HFFc6 (cell line): ENCODE results near the gene MYO18B. TPM values are rescaled to one million over a fixed set of nuclear protein-coding genes. Genes with fewer than 3 reads are reported as not detected.

Experiments used
- DNase-seq: peaks from one replicate; pipeline ENCODE4 v3.0.0-alpha.2; 2018
- H3K27ac Mint-ChIP-seq: 2 replicates; pipeline ENCODE4 v1.8.0; 2020; ENCODE audit warnings: mild to moderate bottlenecking, mixed read lengths
- H3K27me3 Mint-ChIP-seq: 2 replicates; pipeline ENCODE4 v1.8.0; 2021; ENCODE audit warnings: mild to moderate bottlenecking, moderate library complexity, mixed read lengths; ENCODE audit not compliant: insufficient read depth
- H3K36me3 Mint-ChIP-seq: 2 replicates; pipeline ENCODE4 v1.8.0; 2021; ENCODE audit warnings: low read depth, mixed read lengths
- H3K4me1 Mint-ChIP-seq: 2 replicates; pipeline ENCODE4 v1.8.0; 2020; ENCODE audit warnings: low read depth, mixed read lengths
- H3K4me3 Mint-ChIP-seq: 2 replicates; pipeline ENCODE4 v1.8.0; 2020; ENCODE audit warnings: mild to moderate bottlenecking, moderate library complexity, mixed read lengths
- H3K9me3 Mint-ChIP-seq: 2 replicates; pipeline ENCODE4 v1.8.0; 2020; ENCODE audit warnings: mild to moderate bottlenecking, mixed read lengths
- total RNA-seq, 6 experiments: library from RNA; stranded (reverse); fragmentation: NEBNext Ultra II Directional; extraction: Animal tissue kit (Norgen Biotek cat#: 25700); gene quantifications; 2 replicates in 1 of 6; 3 replicates in 5 of 6; pipeline ENCODE4 v1.2.3, GENCODE V29; 2021
- TF ChIP-seq, protein P1 (sequence below): fragments of 200-600 bp; sonication (generic); IDR thresholded peaks from 2 replicates; pipeline ENCODE4 v1.5.0; 2021; ENCODE audit warnings: antibody characterized with exemption, mild to moderate bottlenecking

Gene MYO18B
- total RNA-seq, 6 experiments from 2014 or later = 0.02 TPM; not detected in 5

- Mint-ChIP-seq H3K36me3 (peaks cover 4% of the 10 kb centered on the region; the same call in 1 of the 2 replicates), H3K27me3 (peaks cover 2% of the 10 kb centered on the region; the same call in 1 of the 2 replicates), H3K4me3 (no peak overlapping the region), H3K4me1 (no peaks in the 10 kb centered on the region), H3K27ac (no peak overlapping the region), H3K9me3 (peaks cover 85% of the 10 kb centered on the region)
- DNase-seq = no peak
- TF ChIP-seq, protein P1, sequence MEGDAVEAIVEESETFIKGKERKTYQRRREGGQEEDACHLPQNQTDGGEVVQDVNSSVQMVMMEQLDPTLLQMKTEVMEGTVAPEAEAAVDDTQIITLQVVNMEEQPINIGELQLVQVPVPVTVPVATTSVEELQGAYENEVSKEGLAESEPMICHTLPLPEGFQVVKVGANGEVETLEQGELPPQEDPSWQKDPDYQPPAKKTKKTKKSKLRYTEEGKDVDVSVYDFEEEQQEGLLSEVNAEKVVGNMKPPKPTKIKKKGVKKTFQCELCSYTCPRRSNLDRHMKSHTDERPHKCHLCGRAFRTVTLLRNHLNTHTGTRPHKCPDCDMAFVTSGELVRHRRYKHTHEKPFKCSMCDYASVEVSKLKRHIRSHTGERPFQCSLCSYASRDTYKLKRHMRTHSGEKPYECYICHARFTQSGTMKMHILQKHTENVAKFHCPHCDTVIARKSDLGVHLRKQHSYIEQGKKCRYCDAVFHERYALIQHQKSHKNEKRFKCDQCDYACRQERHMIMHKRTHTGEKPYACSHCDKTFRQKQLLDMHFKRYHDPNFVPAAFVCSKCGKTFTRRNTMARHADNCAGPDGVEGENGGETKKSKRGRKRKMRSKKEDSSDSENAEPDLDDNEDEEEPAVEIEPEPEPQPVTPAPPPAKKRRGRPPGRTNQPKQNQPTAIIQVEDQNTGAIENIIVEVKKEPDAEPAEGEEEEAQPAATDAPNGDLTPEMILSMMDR = no peak
Observed at GRCh38 chr22:25961699-25962098, 219.7 kb downstream of the MYO18B start.

DNA sequence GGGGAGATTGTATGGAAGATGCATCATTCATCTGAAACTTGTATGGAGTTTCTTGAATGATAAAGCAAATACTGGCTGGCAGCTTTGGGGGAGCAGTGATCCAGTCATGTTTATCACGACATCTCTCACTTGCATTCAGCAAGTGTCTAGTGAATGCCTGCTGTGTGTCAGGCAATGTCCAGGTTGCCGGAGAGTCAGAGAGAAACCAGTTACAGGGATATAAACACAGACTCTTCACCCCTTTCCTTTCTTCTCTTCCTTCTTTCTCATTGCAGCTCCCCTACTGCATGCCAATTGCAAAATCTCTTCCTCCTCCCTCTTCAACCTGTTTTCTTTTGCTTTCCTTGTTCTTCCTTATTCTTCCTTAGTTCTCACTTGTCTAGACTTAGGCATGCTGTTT, 220.7 kb downstream of the MYO18B start:
- no peak for DNase-seq
- Mint-ChIP-seq H3K9me3 (peaks cover 84% of the 10 kb centered on the region), H3K4me3 (no peak overlapping the region), H3K36me3 (no peaks in the 10 kb centered on the region; the same call in 1 of the 2 replicates), H3K27ac (no peak overlapping the region), H3K4me1 (no peaks in the 10 kb centered on the region), H3K27me3 (peaks cover 2% of the 10 kb centered on the region; the same call in 1 of the 2 replicates)
- TF ChIP-seq, protein P1 = no peak

DNA sequence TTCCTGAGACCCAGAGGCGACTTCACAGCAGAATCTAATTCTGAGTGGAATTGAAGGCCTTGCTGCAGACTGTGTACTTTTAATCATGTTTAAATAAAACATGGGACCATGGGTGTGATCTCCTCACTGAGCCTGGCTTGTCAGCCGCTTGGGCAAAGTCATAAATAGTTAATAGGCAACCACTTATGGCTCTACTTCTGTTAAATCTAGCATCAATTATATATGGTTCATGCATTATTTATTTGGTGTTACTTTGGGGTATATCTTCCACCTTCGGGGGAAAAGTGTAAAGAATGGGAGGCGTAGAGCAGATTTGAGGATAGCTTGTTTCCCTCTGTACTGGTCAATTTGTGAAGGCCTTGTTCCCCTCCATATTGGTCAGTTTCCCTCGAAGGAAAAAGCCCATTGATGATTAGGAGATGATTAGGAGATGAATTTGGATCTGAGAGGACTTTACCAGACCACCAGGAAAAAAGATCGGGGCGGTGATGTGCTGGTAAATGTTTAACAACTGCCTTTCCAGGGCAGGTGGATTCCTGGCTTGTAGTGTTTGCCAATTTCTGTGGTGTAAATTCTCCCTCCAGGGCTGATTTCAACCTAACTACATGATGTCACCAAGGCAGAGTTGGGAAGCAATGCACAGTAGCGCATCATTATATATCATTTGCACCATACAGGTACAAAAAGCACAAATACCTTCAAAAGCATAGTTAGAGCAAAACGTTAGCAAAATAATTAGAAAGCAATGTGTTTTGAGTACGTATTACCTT, 223.2 kb downstream of the MYO18B start:
- no peaks in the 10 kb centered on the region; the same call in 1 of the 2 replicates for H3K36me3 Mint-ChIP-seq
- peaks cover 75% of the 10 kb centered on the region for H3K9me3 Mint-ChIP-seq

DNA sequence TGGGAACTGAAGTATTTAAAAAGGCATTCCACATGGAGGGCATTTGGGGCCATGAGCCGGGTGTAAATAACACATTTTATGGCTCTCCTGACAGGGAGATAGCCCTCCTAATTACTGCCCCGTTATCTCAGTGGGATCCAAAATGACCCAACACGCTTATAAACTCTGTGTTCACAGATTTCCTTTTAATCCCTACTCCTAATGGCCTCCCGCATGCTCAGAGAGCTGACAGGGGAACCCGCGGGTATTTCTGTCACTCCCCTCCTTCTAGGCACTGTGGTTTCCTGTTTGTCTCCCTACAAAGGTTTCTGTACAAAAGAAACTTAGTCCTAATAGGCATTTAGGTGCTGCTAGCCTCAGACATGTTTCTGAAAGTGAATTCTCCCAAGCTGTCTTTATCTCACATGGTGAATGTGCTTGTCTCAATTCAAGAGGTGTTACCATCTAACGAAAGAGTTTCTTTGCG, 224.5 kb downstream of the MYO18B start:
- TF ChIP-seq, protein P1 = no peak
- Mint-ChIP-seq H3K9me3 (peaks cover 70% of the 10 kb centered on the region), H3K4me1 (no peaks in the 10 kb centered on the region), H3K4me3 (no peak overlapping the region), H3K27me3 (peaks cover 2% of the 10 kb centered on the region; the same call in 1 of the 2 replicates), H3K36me3 (no peaks in the 10 kb centered on the region; the same call in 1 of the 2 replicates), H3K27ac (no peak overlapping the region)
- no peak for DNase-seq

More for the DNA sequence above, 223.2 kb downstream of the MYO18B start:
- H3K4me1 Mint-ChIP-seq = no peaks in the 10 kb centered on the region
- no peak overlapping the region for H3K4me3 Mint-ChIP-seq
- TF ChIP-seq, protein P1 = no peak
- H3K27me3 Mint-ChIP-seq = peaks cover 2% of the 10 kb centered on the region; the same call in 1 of the 2 replicates
- no peak for DNase-seq
- no peak overlapping the region for H3K27ac Mint-ChIP-seq

DNA sequence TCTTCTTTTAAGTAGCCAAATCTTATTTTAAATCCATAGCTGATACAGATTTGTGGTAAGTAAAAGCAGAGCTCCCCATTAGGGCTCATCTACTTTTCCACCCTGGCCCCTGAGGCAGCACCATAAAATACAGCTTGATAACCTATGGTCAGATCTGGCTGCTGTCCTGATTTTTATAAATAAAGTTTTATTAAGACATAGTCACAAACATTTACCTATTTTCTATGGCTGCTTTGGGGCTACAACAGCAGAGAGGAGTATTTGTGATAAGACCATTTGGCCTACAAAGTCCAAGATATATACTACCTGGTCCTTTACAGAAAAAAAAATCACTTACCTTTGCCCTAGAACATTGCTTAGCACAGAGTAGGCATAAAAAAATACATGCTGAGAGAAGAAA, 227.3 kb downstream of the MYO18B start:
- Mint-ChIP-seq H3K4me3 (no peak overlapping the region), H3K27ac (no peak overlapping the region), H3K4me1 (no peaks in the 10 kb centered on the region), H3K9me3 (peaks cover 62% of the 10 kb centered on the region), H3K27me3 (no peaks in the 10 kb centered on the region), H3K36me3 (no peaks in the 10 kb centered on the region)
- TF ChIP-seq, protein P1 = no peak
- no peak for DNase-seq
